ENCODE measurements around the gene DOCK9.

DNA sequence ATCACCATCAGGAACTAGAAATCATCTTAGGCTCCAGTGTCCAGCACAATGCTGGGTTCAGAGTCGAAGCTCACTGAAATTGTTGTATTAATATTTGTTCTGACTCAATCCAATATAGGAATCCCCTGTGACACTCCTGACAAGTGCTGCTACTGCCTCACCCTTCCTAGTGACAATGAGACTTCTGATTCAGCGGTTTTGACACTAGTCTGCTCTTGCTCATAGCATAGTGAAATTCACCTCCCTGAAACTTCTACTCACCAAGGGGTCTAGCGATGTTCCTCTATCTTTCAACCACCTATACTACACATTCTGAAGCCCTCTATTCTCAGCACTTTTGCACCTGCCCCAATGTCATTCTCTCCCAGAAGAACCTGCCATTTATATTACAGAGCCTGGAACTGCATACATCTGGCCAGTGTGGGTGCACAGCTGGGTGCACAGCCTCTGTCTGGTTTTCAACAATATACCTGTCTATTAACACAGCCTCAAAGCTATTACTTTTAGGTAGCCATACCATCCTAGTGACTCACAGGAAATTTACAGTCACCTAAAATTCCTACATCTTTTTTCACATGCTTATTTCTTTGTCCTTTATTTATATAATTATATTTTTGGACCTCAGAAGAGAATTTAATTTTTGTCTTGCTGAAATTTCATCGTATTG, 88.3 kb downstream of the DOCK9 start:
- TF ChIP-seq, protein P1, sequence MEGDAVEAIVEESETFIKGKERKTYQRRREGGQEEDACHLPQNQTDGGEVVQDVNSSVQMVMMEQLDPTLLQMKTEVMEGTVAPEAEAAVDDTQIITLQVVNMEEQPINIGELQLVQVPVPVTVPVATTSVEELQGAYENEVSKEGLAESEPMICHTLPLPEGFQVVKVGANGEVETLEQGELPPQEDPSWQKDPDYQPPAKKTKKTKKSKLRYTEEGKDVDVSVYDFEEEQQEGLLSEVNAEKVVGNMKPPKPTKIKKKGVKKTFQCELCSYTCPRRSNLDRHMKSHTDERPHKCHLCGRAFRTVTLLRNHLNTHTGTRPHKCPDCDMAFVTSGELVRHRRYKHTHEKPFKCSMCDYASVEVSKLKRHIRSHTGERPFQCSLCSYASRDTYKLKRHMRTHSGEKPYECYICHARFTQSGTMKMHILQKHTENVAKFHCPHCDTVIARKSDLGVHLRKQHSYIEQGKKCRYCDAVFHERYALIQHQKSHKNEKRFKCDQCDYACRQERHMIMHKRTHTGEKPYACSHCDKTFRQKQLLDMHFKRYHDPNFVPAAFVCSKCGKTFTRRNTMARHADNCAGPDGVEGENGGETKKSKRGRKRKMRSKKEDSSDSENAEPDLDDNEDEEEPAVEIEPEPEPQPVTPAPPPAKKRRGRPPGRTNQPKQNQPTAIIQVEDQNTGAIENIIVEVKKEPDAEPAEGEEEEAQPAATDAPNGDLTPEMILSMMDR (IDR thresholded peaks at IDR 0.05), result no peak
- no peak for TF ChIP-seq POLR2A (IDR thresholded peaks at IDR 0.05; ENCODE audit: low read depth)

All from esophagus muscularis mucosa (tissue), 3 donors.